HepG2 (cell line): ENCODE data around the gene KAT6B. TPM values are rescaled to one million over a fixed set of nuclear protein-coding genes. Genes with fewer than 3 reads are reported as not detected.

ENCODE experiments used
- ATAC-seq: fragments of 200-7000 bp; cut with Tn5 transposase; 3 replicates; pipeline ENCODE4 v1.9.1; 2020; ENCODE audit warnings: mild to moderate bottlenecking, moderate library complexity
- BruUV-seq: library from RNA; stranded (reverse); fragments of 400-500 nt; replicated peaks from 2 replicates; lab custom pipeline; 2021; lab: Mats Ljungman, UMichigan
- CTCF ChIA-PET: fragments of 300-600 bp; formaldehyde crosslinking; extraction: SDS; loops from one replicate; lab custom pipeline; 2021; ENCODE audit warnings: low total read pairs, inconsistent platforms, low intra/inter-chr PET ratio; lab: Yijun Ruan, JAX
- POLR2A ChIA-PET: fragments of 350-600 bp; sonication (Branson Sonifier 250); formaldehyde crosslinking; loops from one replicate; lab custom pipeline; 2020; ENCODE audit warnings: antibody characterized with exemption, inconsistent platforms; lab: Yijun Ruan, JAX
- DNase-seq: peaks from one replicate; pipeline ENCODE4 v3.0.0-alpha.2; 2015; ENCODE audit warnings: low spot score
- FAIRE-seq: peaks from 3 replicates; lab custom pipeline; 2011; peaks lifted over from hg19 to GRCh38; lab: Jason Lieb, UNC
- H2AFZ ChIP-seq: one replicate; pipeline ENCODE4 v1.6.1; 2011; ENCODE audit warnings: low read length, inconsistent platforms
- H3K27ac ChIP-seq: fragments of 300-600 bp; 3 replicates; pipeline ENCODE4 v1.8.0; 2011; ENCODE audit warnings: mixed run types, mild to moderate bottlenecking, mixed read lengths, low read length, inconsistent platforms; ENCODE audit not compliant: insufficient read depth; ENCODE audit errors: extremely low read length
- H3K27me3 ChIP-seq, 2 experiments: fragments of 200-600 bp in 1 of 2; 2 replicates in 1 of 2; 3 replicates in 1 of 2; pipeline versions ENCODE4 v1.6.0 to v1.8.0; 2011; ENCODE audit warnings: low read length in 2 of 2, mild to moderate bottlenecking in 2 of 2, moderate library complexity in 2 of 2, inconsistent platforms in 1 of 2; ENCODE audit not compliant: insufficient read depth in 2 of 2, control insufficient read depth in 1 of 2
- H3K36me3 ChIP-seq, 2 experiments: fragments of 200-600 bp in 1 of 2; replicated peaks in 1 of 2; 2 replicates in 1 of 2; 3 replicates in 1 of 2; pipeline versions ENCODE4 v1.5.1 to v1.8.0; 2011; ENCODE audit warnings: low read length in 2 of 2, inconsistent platforms in 1 of 2; ENCODE audit not compliant: insufficient read depth in 2 of 2, control insufficient read depth in 1 of 2
- H3K4me1 ChIP-seq: 2 replicates; pipeline ENCODE4 v1.5.1; 2012; ENCODE audit warnings: low read length, inconsistent platforms; ENCODE audit not compliant: insufficient read depth
- H3K4me2 ChIP-seq: 2 replicates; pipeline ENCODE4 v1.6.0; 2011; ENCODE audit warnings: low read depth, low read length, inconsistent platforms
- H3K4me3 ChIP-seq, 3 experiments: fragments of 200-600 bp in 1 of 3; sonication (generic), shearing (Covaris generic) in 1 of 3; replicated peaks in 1 of 3; 2 replicates each; pipeline ENCODE4 v1.5.1; 2011 to 2016; ENCODE audit warnings: low read length in 3 of 3, inconsistent platforms in 2 of 3, low read depth in 2 of 3, mild to moderate bottlenecking in 2 of 3, control low read depth in 1 of 3, mixed read lengths in 1 of 3; ENCODE audit not compliant: insufficient read depth in 1 of 3
- H3K79me2 ChIP-seq: one replicate; pipeline ENCODE4 v1.6.1; 2011; ENCODE audit warnings: low read length, inconsistent platforms; ENCODE audit not compliant: insufficient read depth
- H3K9ac ChIP-seq: 2 replicates; pipeline ENCODE4 v1.6.0; 2011; ENCODE audit warnings: mild to moderate bottlenecking, low read depth, low read length, inconsistent platforms; ENCODE audit not compliant: insufficient read depth
- H3K9me3 ChIP-seq: 2 replicates; pipeline ENCODE4 v1.5.1; 2012; ENCODE audit warnings: mild to moderate bottlenecking, low read length
- H4K20me1 ChIP-seq: 2 replicates; pipeline ENCODE4 v1.6.0; 2011; ENCODE audit warnings: inconsistent platforms, mild to moderate bottlenecking, low read length, moderate library complexity; ENCODE audit not compliant: insufficient read depth
- BHLHE40 ChIP-seq: IDR thresholded peaks from 2 replicates; pipeline ENCODE4 v1.6.1; 2011; ENCODE audit warnings: low read length, improper control_type of control experiment
- HMG20A ChIP-seq: IDR thresholded peaks from 2 replicates; pipeline ENCODE4 v1.6.1; 2016; ENCODE audit warnings: borderline replicate concordance
- HNRNPL ChIP-seq: fragments of 200-400 bp; formaldehyde crosslinking; IDR thresholded peaks from 2 replicates; pipeline ENCODE4 v1.6.1; 2017; ENCODE audit warnings: mild to moderate bottlenecking, low read depth, low read length
- KDM5B ChIP-seq: sonication (generic); formaldehyde crosslinking; IDR thresholded peaks from 2 replicates; pipeline ENCODE4 v1.4.0; 2020; ENCODE audit warnings: missing genetic modification reagents, mild to moderate bottlenecking, borderline replicate concordance
- RARG ChIP-seq: sonication (generic); formaldehyde crosslinking; IDR thresholded peaks from 2 replicates; pipeline ENCODE4 v1.4.0; 2020; ENCODE audit warnings: low read depth, mild to moderate bottlenecking, missing genetic modification reagents
- RBM22 ChIP-seq: fragments of 200-400 bp; formaldehyde crosslinking; optimal IDR thresholded peaks from 2 replicates; pipeline ENCODE3; 2017; ENCODE audit warnings: mild to moderate bottlenecking, low read length, moderate library complexity
- ZNF280D ChIP-seq: sonication (generic); formaldehyde crosslinking; IDR thresholded peaks from 2 replicates; pipeline ENCODE4 v1.5.1; 2020; ENCODE audit warnings: mild to moderate bottlenecking, missing genetic modification reagents
- ZNF333 ChIP-seq: sonication (generic); formaldehyde crosslinking; IDR thresholded peaks from 2 replicates; pipeline ENCODE4 v1.4.0; 2020; ENCODE audit warnings: mild to moderate bottlenecking, missing genetic modification reagents, borderline replicate concordance
- ZNF362 ChIP-seq: sonication (generic); formaldehyde crosslinking; IDR thresholded peaks from 2 replicates; pipeline ENCODE4 v1.4.0; 2020; ENCODE audit warnings: missing genetic modification reagents, mild to moderate bottlenecking, borderline replicate concordance
- ZNF607 ChIP-seq: sonication (generic); formaldehyde crosslinking; IDR thresholded peaks from 2 replicates; pipeline ENCODE4 v1.5.1; 2020; ENCODE audit warnings: missing genetic modification reagents, mild to moderate bottlenecking, borderline replicate concordance
- WGBS: methylation state at CpG from one replicate; pipeline ENCODE4 v1.1.6; 2017; ENCODE audit warnings: low lambda C conversion rate; 5-methylcytosine and 5-hydroxymethylcytosine counted together
- in situ Hi-C: cut with HindIII; loops from 2 replicates; pipeline ENCODE4 v1.10.0; 2017; ENCODE audit warnings: low pct_unique_long_range_greater_than_20kb; ENCODE audit not compliant: extremely low pct_ligation_motif_present
- intact Hi-C: fragments of 100-400 bp; cut with micrococcal nuclease; formaldehyde crosslinking; loops from one replicate; pipeline ENCODE4 v1.10.0; 2022; ENCODE audit not compliant: unreplicated experiment
- polyA plus RNA-seq, 8 experiments: library from polyadenylated mRNA; depleted of rRNA in 3 of 8; stranded (reverse) in 7 of 8; unstranded in 1 of 8; fragments of >200 nt; fragmentation: Illumina TruSeq in 4 of 8; extraction: Trizol in 4 of 8; gene quantifications; 2 replicates each; pipeline versions ENCODE4 v1.2.1 to v1.2.3, GENCODE V29; 2011 to 2016; ENCODE audit warnings: low read depth in 4 of 8, missing spikeins in 1 of 8, mixed read lengths in 1 of 8; ENCODE audit not compliant: insufficient read depth in 1 of 8
- total RNA-seq, 5 experiments: library from RNA; depleted of rRNA; stranded (reverse); fragments of >200 nt; fragmentation: Illumina TruSeq; extraction: Trizol; gene quantifications; 2 replicates each; pipeline ENCODE4 v1.2.3, GENCODE V29; 2016; ENCODE audit warnings: low read depth in 1 of 5

Gene KAT6B
- total and polyA plus RNA-seq, 2 of the 13 experiments (the other 11 are each of a cell fraction or from before 2014, with no cell fraction given) = 3.0 to 9.5 TPM

GRCh38 chr10:75028748-75029147, 202.3 kb downstream of the KAT6B start:
- no peak overlapping the region for H3K9ac ChIP-seq
- CTCF ChIA-PET = no interaction called here
- DNase-seq (no peak), ATAC-seq (no peak), FAIRE-seq (no peak)
- H2AFZ ChIP-seq = no peak overlapping the region
- POLR2A ChIA-PET = no interaction called here
- H3K27me3 ChIP-seq = no peaks in the 10 kb centered on the region
- no peak overlapping the region for H3K4me2 ChIP-seq
- in situ Hi-C loops = loop anchor here (10.0 kb wide), 1 partner anchor 784 kb away; no protein-coding TSS in a partner anchor
- H3K36me3 ChIP-seq = peaks cover 20 to 53% of the 10 kb centered on the region in 2 experiments; a peak in 4 of 5 replicates
- no peak overlapping the region for H3K4me3 ChIP-seq
- 97% methylated on average over 7 of the region's 7 CpGs for WGBS
- TF ChIP-seq HMG20A (CRISPR knock-in tag) = no peak
- no peak for TF ChIP-seq ZNF333 (CRISPR knock-in tag)
- no peak for TF ChIP-seq ZNF280D (CRISPR knock-in tag)
- TF ChIP-seq ZNF362 (CRISPR knock-in tag) = no peak
- TF ChIP-seq RARG (CRISPR knock-in tag) = no peak
- no peak for TF ChIP-seq RBM22
- no peak for TF ChIP-seq HNRNPL
- TF ChIP-seq BHLHE40 = no peak
- no peak for TF ChIP-seq ZNF607 (CRISPR knock-in tag)
- no peak for TF ChIP-seq KDM5B (CRISPR knock-in tag)
- BruUV-seq = no TSS peak
- intact Hi-C loops = loop anchor here (10.0 kb wide), 1 partner anchor 264 kb away; no protein-coding TSS in a partner anchor
- H3K79me2 ChIP-seq = no peaks in the 10 kb centered on the region
- no peaks in the 10 kb centered on the region for H3K9me3 ChIP-seq
- H4K20me1 ChIP-seq = no peaks in the 10 kb centered on the region
- H3K27ac ChIP-seq = no peak overlapping the region
- peaks cover 7% of the 10 kb centered on the region; the same call in 1 of the 2 replicates for H3K4me1 ChIP-seq
